Thymus (tissue), 2 donors: Measurements from ENCODE around the gene CBLN3. TPM values are rescaled to one million over a fixed set of nuclear protein-coding genes. Genes with fewer than 3 reads are reported as not detected.

ENCODE experiments used
- polyA plus RNA-seq: library from polyadenylated mRNA; stranded (reverse); fragments of 200-250 nt; gene quantifications from one replicate; pipeline ENCODE4 v1.2.3, GENCODE V29; 2013
- total RNA-seq: library from RNA; stranded (reverse); fragments of 120-200 nt; gene quantifications from one replicate; pipeline ENCODE4 v1.2.4, GENCODE V29; 2013
- donor health status: healthy.

Gene CBLN3
- total and polyA plus RNA-seq, 2 donors, result 2.8 to 9.5 TPM

Other genes starting within 250 kb of the CBLN3 start
- gene IPO4, start 240.9 kb downstream of the CBLN3 start, total RNA-seq, result 19.3 TPM
- gene IPO4, start 240.9 kb downstream of the CBLN3 start, polyA plus RNA-seq, result 12.1 TPM
- 18.2 TPM for gene TM9SF1, start 234.2 kb downstream of the CBLN3 start, total RNA-seq
- 12.5 TPM for gene TM9SF1, start 234.2 kb downstream of the CBLN3 start, polyA plus RNA-seq
- gene TSSK4, start 224.0 kb downstream of the CBLN3 start, total RNA-seq, result not detected
- 0.02 TPM for gene TSSK4, start 224.0 kb downstream of the CBLN3 start, polyA plus RNA-seq
- gene CHMP4A, start 216.2 kb downstream of the CBLN3 start, total RNA-seq, result 76.9 TPM
- 151 TPM for gene CHMP4A, start 216.2 kb downstream of the CBLN3 start, polyA plus RNA-seq
- 47.9 TPM for gene MDP1, start 213.6 kb downstream of the CBLN3 start, total RNA-seq
- gene MDP1, start 213.6 kb downstream of the CBLN3 start, polyA plus RNA-seq, result 48.8 TPM
- 259 TPM for gene NEDD8, start 197.3 kb downstream of the CBLN3 start, total RNA-seq
- gene NEDD8, start 197.3 kb downstream of the CBLN3 start, polyA plus RNA-seq, result 214 TPM
- 67.0 TPM for gene GMPR2, start 196.7 kb downstream of the CBLN3 start, total RNA-seq
- 53.6 TPM for gene GMPR2, start 196.7 kb downstream of the CBLN3 start, polyA plus RNA-seq
- gene TINF2, start 187.0 kb downstream of the CBLN3 start, total RNA-seq, result 68.8 TPM
- gene TINF2, start 187.0 kb downstream of the CBLN3 start, polyA plus RNA-seq, result 81.6 TPM
- 1.5 TPM for gene TGM1, start 166.5 kb downstream of the CBLN3 start, total RNA-seq
- 41.0 TPM for gene TGM1, start 166.5 kb downstream of the CBLN3 start, polyA plus RNA-seq
- gene RABGGTA, start 158.1 kb downstream of the CBLN3 start, total RNA-seq, result 14.8 TPM
- 40.4 TPM for gene RABGGTA, start 158.1 kb downstream of the CBLN3 start, polyA plus RNA-seq
- 10.2 TPM for gene DHRS1, start 129.9 kb downstream of the CBLN3 start, total RNA-seq
- 59.6 TPM for gene DHRS1, start 129.9 kb downstream of the CBLN3 start, polyA plus RNA-seq
- gene NOP9, start 129.8 kb downstream of the CBLN3 start, total RNA-seq, result 14.9 TPM
- 7.9 TPM for gene NOP9, start 129.8 kb downstream of the CBLN3 start, polyA plus RNA-seq
- gene CIDEB, start 121.7 kb downstream of the CBLN3 start, total RNA-seq, result 8.1 TPM
- gene CIDEB, start 121.7 kb downstream of the CBLN3 start, polyA plus RNA-seq, result 13.4 TPM
- gene LTB4R2, start 119.5 kb downstream of the CBLN3 start, total RNA-seq, result 5.5 TPM
- gene LTB4R2, start 119.5 kb downstream of the CBLN3 start, polyA plus RNA-seq, result 6.5 TPM
- gene LTB4R, start 118.2 kb downstream of the CBLN3 start, total RNA-seq, result 4.4 TPM
- gene LTB4R, start 118.2 kb downstream of the CBLN3 start, polyA plus RNA-seq, result 73.3 TPM
- gene ADCY4, start 94.6 kb downstream of the CBLN3 start, total RNA-seq, result 1.9 TPM
- gene ADCY4, start 94.6 kb downstream of the CBLN3 start, polyA plus RNA-seq, result 17.6 TPM
- 10.9 TPM for gene RIPK3, start 89.7 kb downstream of the CBLN3 start, total RNA-seq
- 15.2 TPM for gene RIPK3, start 89.7 kb downstream of the CBLN3 start, polyA plus RNA-seq
- gene NFATC4, start 61.5 kb downstream of the CBLN3 start, total RNA-seq, result 16.6 TPM
- 79.8 TPM for gene NFATC4, start 61.5 kb downstream of the CBLN3 start, polyA plus RNA-seq
- 3.1 TPM for gene NYNRIN, start 30.7 kb downstream of the CBLN3 start, total RNA-seq
- gene NYNRIN, start 30.7 kb downstream of the CBLN3 start, polyA plus RNA-seq, result 4.3 TPM
- gene KHNYN, start 286 bp upstream of the CBLN3 start, total RNA-seq, result 35.3 TPM
- 28.9 TPM for gene KHNYN, start 286 bp upstream of the CBLN3 start, polyA plus RNA-seq
- 34.9 TPM for gene SDR39U1, start 13.1 kb upstream of the CBLN3 start, total RNA-seq
- gene SDR39U1, start 13.1 kb upstream of the CBLN3 start, polyA plus RNA-seq, result 148 TPM
- gene CMA1, start 78.6 kb upstream of the CBLN3 start, total RNA-seq, result 0.28 TPM
- gene CMA1, start 78.6 kb upstream of the CBLN3 start, polyA plus RNA-seq, result 0.96 TPM
- 19.9 TPM for gene CTSG, start 146.6 kb upstream of the CBLN3 start, total RNA-seq
- gene CTSG, start 146.6 kb upstream of the CBLN3 start, polyA plus RNA-seq, result 4.8 TPM
- gene GZMH, start 180.0 kb upstream of the CBLN3 start, total RNA-seq, result 0.57 TPM
- gene GZMH, start 180.0 kb upstream of the CBLN3 start, polyA plus RNA-seq, result 3.1 TPM
- 7.3 TPM for gene GZMB, start 204.5 kb upstream of the CBLN3 start, total RNA-seq
- gene GZMB, start 204.5 kb upstream of the CBLN3 start, polyA plus RNA-seq, result 7.0 TPM